Effector CD4-positive, alpha-beta T cell (primary cell): Measurements from ENCODE around the gene INSYN1.

Experiments used
- DNase-seq: peaks from one replicate; pipeline ENCODE4 v3.0.0-alpha.2; 2020

INSYN1 gene

DNA sequence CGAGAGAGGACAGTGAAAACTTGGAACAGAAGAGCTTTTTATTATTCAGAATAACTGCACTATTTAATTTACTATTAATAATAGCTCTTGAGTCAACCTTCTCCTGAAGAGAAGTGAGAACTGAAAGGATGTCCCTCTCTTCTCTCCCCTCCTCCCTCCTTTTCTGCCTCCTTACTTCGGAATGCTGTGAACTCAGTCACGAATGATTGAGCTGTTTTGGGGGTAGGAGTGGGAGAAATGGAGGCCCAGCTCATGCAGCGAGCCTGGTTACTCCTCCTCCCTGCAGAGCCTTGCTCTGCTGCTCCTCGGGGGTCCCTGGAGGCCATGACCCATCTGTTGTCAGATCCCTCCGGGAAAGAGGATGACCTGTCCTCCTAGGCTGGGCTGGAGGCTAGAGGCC lies 20.3 kb upstream of the INSYN1 start:
- DNase-seq: no peak

- no peak for DNase-seq
Measured at GRCh38 chr15:73771385-73772045, 18.4 kb upstream of the INSYN1 start.

DNA sequence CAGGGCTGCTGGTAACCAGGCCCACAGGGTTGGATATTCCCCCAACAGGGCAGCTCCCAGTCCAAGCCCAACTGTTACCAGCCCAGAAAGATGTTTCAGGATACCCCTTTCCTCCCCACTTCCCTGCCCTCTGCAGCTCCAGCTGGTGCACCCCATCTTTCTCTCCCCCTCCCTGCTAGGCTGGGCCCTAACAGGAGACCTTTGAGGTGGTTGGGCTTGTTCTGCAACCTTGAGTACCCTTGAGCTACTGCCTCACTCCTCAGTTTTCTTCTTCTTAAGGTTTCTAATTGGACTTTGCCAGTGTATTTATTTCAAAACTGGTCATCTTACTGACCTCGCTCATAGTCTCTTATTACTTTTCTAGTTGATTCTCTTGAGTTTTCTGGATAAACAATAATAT lies 16.9 kb upstream of the INSYN1 start:
- no peak for DNase-seq

DNA sequence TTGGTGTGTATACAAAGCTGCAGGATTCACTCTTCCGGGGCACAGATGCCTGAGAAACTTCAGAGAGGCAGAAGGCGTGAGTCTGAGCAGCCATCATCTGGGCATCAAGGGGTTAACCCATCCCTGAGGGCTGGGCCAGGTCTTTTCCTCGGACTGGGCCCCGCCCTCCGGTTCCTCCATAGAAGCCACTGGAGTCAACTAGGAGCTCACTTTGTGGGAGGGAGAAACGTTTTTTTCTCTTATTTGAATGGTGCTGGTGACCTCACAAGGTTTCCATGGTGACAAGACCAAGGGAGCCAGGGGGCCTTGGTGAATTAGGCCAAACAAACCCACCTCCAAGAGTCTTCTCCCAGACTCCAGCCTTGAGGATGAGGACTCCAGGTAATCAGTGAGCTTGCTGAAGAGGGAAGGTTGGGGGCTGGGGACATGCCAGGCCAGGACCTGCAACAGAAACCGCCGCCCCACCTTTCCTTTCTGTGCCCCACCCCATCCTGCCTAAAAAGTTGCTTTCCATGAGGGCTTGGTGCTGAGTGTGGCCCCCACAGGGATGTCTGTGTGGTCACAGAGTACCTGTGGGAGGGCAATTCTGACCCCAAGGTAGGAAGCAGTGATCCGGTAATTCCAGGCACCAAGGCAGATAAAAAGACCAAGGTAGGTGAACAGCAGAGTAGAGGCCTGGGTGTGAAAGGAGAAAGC lies 14.8 kb upstream of the INSYN1 start:
- DNase-seq: no peak

DNA sequence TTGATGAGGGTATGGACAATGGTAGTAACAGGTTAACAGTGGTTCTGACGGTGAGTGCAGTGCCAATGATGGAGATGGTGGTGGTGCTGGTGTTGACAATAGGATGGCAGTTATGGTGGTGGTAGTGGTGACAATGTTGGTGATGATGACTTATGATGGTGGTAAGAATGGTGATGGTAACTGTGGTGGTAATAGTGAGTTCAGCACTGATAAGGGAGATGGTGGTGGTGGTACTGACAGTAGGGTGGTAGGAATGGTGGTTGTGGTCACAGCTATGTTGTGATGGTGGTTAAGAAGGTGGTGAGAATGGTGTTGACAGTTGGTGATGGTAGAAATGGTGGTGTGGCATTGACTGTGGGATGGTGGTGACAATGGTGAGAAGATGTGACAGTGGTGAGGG lies 13.4 kb upstream of the INSYN1 start:
- no peak for DNase-seq

GRCh38 chr15:73765778-73766177 lies 12.6 kb upstream of the INSYN1 start:
- DNase-seq: no peak

GRCh38 chr15:73763931-73764330 lies 10.8 kb upstream of the INSYN1 start:
- no peak for DNase-seq

GRCh38 chr15:73760330-73761329 lies 7.5 kb upstream of the INSYN1 start:
- no peak for DNase-seq

GRCh38 chr15:73758461-73758860 lies 5.3 kb upstream of the INSYN1 start:
- DNase-seq: no peak

- DNase-seq: no peak
Measured at GRCh38 chr15:73757571-73757970, 4.4 kb upstream of the INSYN1 start.

DNA sequence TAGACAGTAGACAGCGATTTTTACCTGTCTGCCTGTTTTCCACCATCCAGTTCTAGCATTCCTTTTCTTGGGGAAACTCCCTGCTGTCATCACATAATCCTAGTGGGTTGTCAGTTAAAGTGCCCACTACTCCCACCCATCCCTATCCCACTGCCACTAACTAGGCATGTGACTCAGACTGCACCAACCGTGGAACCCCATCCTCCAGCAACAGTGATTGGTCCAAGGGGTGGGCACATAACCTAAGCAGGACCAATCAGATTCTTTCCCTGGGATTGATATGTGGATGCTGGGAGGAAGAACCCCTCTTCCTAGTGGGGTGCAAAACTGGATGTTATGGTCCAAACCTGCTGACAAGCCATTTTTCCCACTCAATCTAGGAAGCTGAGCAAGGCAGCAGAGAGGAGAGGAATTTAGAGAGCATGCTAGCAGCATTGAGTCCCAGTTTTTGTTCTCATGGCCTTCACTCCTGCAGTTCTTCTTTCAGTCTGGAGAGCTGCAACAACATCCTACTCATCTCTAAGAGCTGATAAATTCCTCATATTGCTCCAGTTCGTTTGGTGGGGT lies 3.9 kb upstream of the INSYN1 start:
- DNase-seq: no peak

- no peak for DNase-seq
Measured at GRCh38 chr15:73756390-73756789, 3.2 kb upstream of the INSYN1 start.

- no peak for DNase-seq
Measured at GRCh38 chr15:73755946-73756345, 2.8 kb upstream of the INSYN1 start.

DNA sequence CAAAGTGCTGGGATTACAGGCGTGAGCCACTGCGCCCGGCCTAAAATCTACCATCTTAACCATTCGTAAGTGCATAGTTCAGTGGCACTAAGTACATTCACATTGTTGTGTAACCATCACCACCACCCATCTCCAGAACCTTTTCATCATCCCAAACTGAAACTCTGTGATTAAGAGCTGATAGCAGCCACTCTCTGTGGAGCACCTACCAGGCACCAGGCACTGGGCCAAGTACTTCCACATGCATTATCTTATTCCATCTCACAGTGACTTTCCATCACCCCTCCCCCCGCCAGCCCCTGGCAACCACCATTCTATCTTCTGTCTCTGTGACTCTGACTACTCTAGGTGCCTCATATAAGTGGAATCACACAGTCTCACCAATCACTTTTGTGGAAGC lies 2.3 kb upstream of the INSYN1 start:
- DNase-seq: no peak

GRCh38 chr15:73754461-73754860 lies 1.3 kb upstream of the INSYN1 start:
- no peak for DNase-seq

GRCh38 chr15:73752806-73753193 lies 351 bp downstream of the INSYN1 start:
- no peak for DNase-seq

DNA sequence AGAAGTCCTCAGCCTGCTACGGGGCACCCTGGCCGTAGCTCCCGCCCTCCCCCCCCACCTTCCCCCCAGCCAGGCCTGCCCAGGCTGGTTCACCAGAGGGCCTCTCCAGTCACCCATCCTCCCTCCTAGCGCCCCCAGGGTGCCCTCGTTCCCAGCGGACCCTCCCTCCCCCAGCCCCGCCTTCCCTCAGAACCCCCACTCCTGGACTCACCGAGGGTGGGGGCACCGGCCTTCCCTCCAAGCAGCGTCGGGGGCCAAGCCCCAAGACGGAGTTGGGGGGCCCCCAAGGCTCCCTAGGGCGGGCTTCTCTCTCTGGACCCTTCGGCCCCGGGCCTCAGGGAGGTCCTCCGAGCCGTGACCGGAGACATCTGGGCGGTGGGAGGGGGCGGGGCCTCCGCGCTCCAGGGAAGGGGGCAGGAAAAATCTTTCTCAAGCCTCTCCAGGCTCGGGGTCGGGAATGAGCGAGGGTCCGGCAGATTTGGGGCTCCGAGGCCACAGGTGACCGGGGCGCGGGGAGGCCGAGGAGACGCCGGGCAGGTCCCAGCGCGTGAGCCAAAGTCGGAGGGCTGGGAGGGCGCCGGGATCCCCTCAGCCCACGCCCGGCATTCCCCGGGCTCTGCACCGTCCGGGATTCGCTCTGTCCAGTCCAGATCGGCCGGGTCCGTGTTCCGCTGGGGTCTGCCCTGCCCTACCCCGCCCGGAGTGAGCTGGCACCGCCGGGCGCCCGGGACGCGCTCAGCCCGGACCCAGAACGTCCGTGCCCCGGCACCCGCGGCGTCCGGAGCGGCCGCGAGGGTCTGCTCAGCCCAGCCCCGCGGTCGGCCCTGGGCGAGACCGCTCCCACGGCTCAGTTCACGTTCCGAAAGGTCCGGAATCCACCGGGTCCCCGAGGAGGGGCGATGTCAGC lies 999 bp downstream of the INSYN1 start:
- DNase-seq: no peak

- no peak for DNase-seq
Measured at GRCh38 chr15:73751511-73751898, 1.6 kb downstream of the INSYN1 start.

DNA sequence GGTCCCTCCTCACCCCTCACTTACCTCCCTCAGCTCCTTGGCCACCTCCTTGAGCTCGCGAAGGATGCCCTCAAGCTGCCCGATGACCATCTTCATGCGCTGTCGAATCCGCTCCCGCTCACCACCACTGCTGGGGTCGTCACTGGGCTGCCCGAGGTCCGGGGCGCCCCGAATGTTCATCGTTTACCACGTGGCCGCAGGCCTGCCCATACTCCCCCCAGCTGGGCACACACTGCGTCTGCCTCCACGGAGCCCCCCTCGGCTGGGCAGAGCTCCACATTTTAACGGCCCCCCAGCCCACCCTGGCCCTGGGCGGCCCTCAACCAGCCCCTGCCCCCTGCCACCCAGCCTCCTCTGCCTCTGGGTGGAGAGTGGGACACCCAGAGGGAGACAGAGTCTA lies 2.2 kb downstream of the INSYN1 start:
- DNase-seq: no peak

DNA sequence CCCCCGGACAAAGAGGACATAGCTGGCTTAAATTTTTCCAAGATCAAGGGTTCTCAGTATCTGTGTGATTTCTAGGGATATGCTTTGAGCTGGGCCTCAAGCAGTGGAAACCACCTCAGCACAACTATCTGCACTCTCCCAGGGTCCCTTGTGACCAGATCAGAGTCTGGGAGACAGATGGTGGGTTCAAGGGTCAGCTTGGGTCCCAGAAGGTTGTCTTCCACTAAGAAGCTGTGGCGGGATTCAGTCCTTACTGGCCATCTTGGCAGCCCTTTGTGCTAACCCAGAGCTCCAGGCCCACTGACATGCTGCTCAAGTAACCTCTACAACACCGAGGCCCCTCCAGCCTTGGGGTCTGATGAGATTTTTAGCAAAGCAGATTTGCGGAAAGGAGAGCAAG lies 2.7 kb downstream of the INSYN1 start:
- no peak for DNase-seq

- no peak for DNase-seq
Measured at GRCh38 chr15:73749971-73750370, 3.2 kb downstream of the INSYN1 start.

- DNase-seq: no peak
Measured at GRCh38 chr15:73749533-73749932, 3.6 kb downstream of the INSYN1 start.
